ENCODE results near the gene NCK2. TPM values are rescaled to one million over a fixed set of nuclear protein-coding genes. Genes with fewer than 3 reads are reported as not detected.

The NCK2 gene
- total RNA-seq, 2 donors from 2014 or later, result 39.0 to 144 TPM

GRCh38 chr2:105783972-105784371, 39.3 kb downstream of the NCK2 start:
- Histone ChIP-seq H3K4me3 (no peak overlapping the region), H3K36me3 (no peaks in the 10 kb centered on the region), H3K27me3 (replicated peaks; ENCODE audit: insufficient read depth) (no peaks in the 10 kb centered on the region), H3K4me1 (replicated peaks) (no peaks in the 10 kb centered on the region), H3K9me3 (no peaks in the 10 kb centered on the region), H3K27ac (no peak overlapping the region)
- intact Hi-C loops (cut with DNase I), result no loop called here
- DNase-seq (ENCODE audit: low spot score), result no peak
- WGBS, result 93% methylated on average over 10 of the region's 10 CpGs
- TF ChIP-seq, protein P1, sequence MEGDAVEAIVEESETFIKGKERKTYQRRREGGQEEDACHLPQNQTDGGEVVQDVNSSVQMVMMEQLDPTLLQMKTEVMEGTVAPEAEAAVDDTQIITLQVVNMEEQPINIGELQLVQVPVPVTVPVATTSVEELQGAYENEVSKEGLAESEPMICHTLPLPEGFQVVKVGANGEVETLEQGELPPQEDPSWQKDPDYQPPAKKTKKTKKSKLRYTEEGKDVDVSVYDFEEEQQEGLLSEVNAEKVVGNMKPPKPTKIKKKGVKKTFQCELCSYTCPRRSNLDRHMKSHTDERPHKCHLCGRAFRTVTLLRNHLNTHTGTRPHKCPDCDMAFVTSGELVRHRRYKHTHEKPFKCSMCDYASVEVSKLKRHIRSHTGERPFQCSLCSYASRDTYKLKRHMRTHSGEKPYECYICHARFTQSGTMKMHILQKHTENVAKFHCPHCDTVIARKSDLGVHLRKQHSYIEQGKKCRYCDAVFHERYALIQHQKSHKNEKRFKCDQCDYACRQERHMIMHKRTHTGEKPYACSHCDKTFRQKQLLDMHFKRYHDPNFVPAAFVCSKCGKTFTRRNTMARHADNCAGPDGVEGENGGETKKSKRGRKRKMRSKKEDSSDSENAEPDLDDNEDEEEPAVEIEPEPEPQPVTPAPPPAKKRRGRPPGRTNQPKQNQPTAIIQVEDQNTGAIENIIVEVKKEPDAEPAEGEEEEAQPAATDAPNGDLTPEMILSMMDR (IDR thresholded peaks at IDR 0.05), result no peak
- no peak for TF ChIP-seq POLR2A (IDR thresholded peaks at IDR 0.05)
- no peak for TF ChIP-seq POLR2AphosphoS5 (IDR thresholded peaks at IDR 0.05)

- no peak overlapping the region for H3K27ac ChIP-seq
- TF ChIP-seq POLR2A (IDR thresholded peaks at IDR 0.05) (no peak), POLR2AphosphoS5 (IDR thresholded peaks at IDR 0.05) (no peak)
- TF ChIP-seq, protein P1 (IDR thresholded peaks at IDR 0.05), result no peak
- WGBS, result 66% methylated on average over 5 of the region's 5 CpGs
- no peaks in the 10 kb centered on the region for H3K27me3 ChIP-seq (replicated peaks; ENCODE audit: insufficient read depth)
- H3K4me3 ChIP-seq, result no peak overlapping the region
- H3K9me3 ChIP-seq, result no peaks in the 10 kb centered on the region
- no peaks in the 10 kb centered on the region for H3K36me3 ChIP-seq
- no peak for DNase-seq (ENCODE audit: low spot score)
- intact Hi-C loops (cut with DNase I), result no loop called here
- H3K4me1 ChIP-seq (replicated peaks), result peaks cover 2% of the 10 kb centered on the region
Observed at GRCh38 chr2:105784589-105784988, 39.9 kb downstream of the NCK2 start.

GRCh38 chr2:105785095-105785847, 40.6 kb downstream of the NCK2 start:
- DNase-seq (ENCODE audit: low spot score), result no peak
- intact Hi-C loops (cut with DNase I), result no loop called here
- H3K27ac ChIP-seq, result no peak overlapping the region
- no peaks in the 10 kb centered on the region for H3K27me3 ChIP-seq (replicated peaks; ENCODE audit: insufficient read depth)
- H3K9me3 ChIP-seq, result no peaks in the 10 kb centered on the region
- no peak for TF ChIP-seq POLR2AphosphoS5 (IDR thresholded peaks at IDR 0.05)
- TF ChIP-seq POLR2A (IDR thresholded peaks at IDR 0.05), result no peak
- TF ChIP-seq, protein P1 (IDR thresholded peaks at IDR 0.05), result no peak
- H3K4me3 ChIP-seq, result no peak overlapping the region
- no peaks in the 10 kb centered on the region for H3K36me3 ChIP-seq
- H3K4me1 ChIP-seq (replicated peaks), result peaks cover 5% of the 10 kb centered on the region
- whole genome bisulfite sequencing, result 88% methylated on average over 17 of the region's 17 CpGs

- H3K4me1 ChIP-seq (replicated peaks), result peaks cover 5% of the 10 kb centered on the region
- H3K9me3 ChIP-seq, result no peaks in the 10 kb centered on the region
- no peak for DNase-seq (ENCODE audit: low spot score)
- no peak overlapping the region for H3K27ac ChIP-seq
- no peaks in the 10 kb centered on the region for H3K36me3 ChIP-seq
- WGBS, result 89% methylated on average over 23 of the region's 23 CpGs
- TF ChIP-seq, protein P1 (IDR thresholded peaks at IDR 0.05), result no peak
- no peak overlapping the region for H3K4me3 ChIP-seq
- intact Hi-C loops (cut with DNase I), result no loop called here
- H3K27me3 ChIP-seq (replicated peaks; ENCODE audit: insufficient read depth), result no peaks in the 10 kb centered on the region
Observed at GRCh38 chr2:105786231-105787230, 41.8 kb downstream of the NCK2 start.

All from prostate gland (tissue), 2 donors.